Measurements from ENCODE around the gene ABCA13. TPM values are rescaled to one million over a fixed set of nuclear protein-coding genes. Genes with fewer than 3 reads are reported as not detected.

ABCA13 gene
- total RNA-seq, 1 donor from 2014 or later = not detected

DNA sequence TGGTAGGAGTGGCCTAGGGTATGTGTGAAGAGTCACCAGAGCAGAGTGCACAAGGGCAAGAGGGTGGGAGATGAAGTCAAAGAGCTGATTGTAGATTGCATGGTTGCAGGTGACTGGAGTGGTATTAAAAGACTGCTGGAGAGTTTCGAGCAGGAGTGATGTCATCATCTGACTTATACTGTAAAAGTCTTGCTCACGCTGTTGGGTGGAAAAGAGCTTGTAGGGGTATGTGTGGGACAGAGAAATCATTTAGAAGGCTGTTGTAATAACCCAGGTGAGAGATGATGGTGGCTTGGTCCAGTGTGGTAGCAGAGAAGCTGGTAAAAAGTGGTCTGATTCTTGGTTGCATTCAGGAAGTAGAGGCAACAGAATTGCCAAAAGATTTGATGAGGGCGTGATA, 184.1 kb downstream of the ABCA13 start:
- H3K27me3 Mint-ChIP-seq = no peaks in the 10 kb centered on the region
- no peaks in the 10 kb centered on the region for H3K36me3 Mint-ChIP-seq (ENCODE audit: low read depth)
- no peak overlapping the region for H3K27ac Mint-ChIP-seq
- no peaks in the 10 kb centered on the region for H3K4me1 Mint-ChIP-seq
- intact Hi-C loops (cut with micrococcal nuclease) = no loop called here
- H3K9me3 Mint-ChIP-seq = no peaks in the 10 kb centered on the region
- H3K4me3 Mint-ChIP-seq = no peak overlapping the region
- DNase-seq = no peak

DNA sequence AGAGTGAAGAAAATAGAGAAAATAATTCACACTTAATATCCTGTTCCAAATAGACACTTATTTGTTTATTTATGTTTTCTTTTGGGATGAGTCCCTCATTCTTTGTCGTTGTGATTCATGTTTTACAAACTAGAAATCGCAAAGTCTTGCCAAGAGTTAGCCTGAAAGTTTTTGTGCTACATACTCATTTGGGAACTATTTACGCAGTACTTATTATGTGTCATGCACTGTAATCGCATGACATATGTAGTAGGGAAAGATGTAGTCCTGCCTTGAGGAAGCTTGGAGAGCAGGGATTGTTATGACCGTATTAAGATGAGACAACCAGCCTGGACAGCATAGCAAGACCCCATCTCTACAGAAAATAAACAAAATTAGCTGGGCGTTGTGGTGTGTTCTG, 189.3 kb downstream of the ABCA13 start:
- no peak overlapping the region for H3K4me3 Mint-ChIP-seq
- no peaks in the 10 kb centered on the region for H3K9me3 Mint-ChIP-seq
- DNase-seq = no peak
- intact Hi-C loops (cut with micrococcal nuclease) = no loop called here
- H3K4me1 Mint-ChIP-seq = no peaks in the 10 kb centered on the region
- H3K36me3 Mint-ChIP-seq (ENCODE audit: low read depth) = no peaks in the 10 kb centered on the region
- H3K27ac Mint-ChIP-seq = no peak overlapping the region
- H3K27me3 Mint-ChIP-seq = peaks cover 8% of the 10 kb centered on the region

DNA sequence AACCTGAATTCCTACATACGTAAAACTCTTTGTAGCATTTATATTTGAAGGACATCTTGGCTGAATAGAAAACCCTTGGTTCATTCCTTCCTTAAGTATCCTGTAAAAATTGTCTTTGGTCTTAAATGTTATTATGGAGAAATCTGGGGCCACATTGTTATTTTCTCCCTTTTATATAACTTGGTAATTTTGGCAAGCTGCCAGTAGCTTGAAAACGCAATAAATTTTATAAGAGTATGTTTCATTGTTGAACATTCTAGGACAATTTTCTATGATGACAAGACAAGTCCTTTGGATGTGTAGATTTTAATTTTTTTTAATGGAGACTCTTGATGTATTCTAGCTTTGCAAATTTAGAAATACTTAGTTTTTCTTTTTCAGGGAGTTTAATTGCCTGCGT, 191.9 kb downstream of the ABCA13 start:
- Mint-ChIP-seq H3K27ac (no peak overlapping the region), H3K27me3 (peaks cover 8% of the 10 kb centered on the region), H3K9me3 (no peaks in the 10 kb centered on the region), H3K36me3 (ENCODE audit: low read depth) (no peaks in the 10 kb centered on the region), H3K4me1 (no peaks in the 10 kb centered on the region), H3K4me3 (no peak overlapping the region)
- intact Hi-C loops (cut with micrococcal nuclease) = no loop called here
- DNase-seq = no peak

DNA sequence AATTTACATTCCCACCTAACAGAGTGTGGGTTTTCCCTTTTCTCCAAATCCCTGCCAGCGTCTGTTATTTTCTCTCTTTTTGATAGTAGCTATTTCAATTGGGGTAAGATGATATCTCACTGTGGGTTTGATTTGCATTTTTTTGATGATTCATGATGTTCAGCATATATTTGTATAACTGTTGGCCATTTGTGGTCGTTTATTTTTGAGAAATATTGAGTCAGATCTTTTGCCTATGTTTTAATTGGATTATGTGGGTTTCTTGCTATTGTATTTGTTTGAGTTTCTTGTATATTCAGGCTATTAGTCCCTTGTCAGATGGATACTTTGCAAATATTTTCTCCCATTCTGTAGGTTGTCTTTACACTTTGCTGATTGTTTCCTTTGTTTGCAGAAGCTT, 193.8 kb downstream of the ABCA13 start:
- Mint-ChIP-seq H3K4me3 (no peak overlapping the region), H3K27me3 (peaks cover 8% of the 10 kb centered on the region), H3K9me3 (no peaks in the 10 kb centered on the region), H3K4me1 (no peaks in the 10 kb centered on the region), H3K36me3 (ENCODE audit: low read depth) (no peaks in the 10 kb centered on the region), H3K27ac (no peak overlapping the region)
- intact Hi-C loops (cut with micrococcal nuclease) = no loop called here
- DNase-seq = no peak

DNA sequence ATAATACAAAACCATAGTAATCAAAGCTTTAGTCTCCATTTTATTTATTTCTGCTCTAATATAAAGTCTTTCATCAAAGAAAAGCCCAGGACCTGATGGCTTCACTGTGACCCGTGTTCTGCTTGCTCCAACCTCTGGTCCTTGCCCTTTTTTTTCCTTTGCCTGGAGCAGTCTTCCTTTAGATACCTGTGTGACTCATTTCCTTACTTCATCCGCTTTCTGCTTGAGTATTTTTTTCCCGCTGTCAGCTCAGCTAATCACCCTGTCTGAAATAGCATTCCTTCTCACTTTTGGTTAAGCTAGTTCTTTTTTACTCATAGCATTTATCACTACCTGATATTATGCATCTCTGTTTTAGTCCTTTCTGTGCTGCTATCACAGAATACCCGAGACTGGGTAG, 194.8 kb downstream of the ABCA13 start:
- no peak overlapping the region for H3K27ac Mint-ChIP-seq
- DNase-seq = no peak
- intact Hi-C loops (cut with micrococcal nuclease) = no loop called here
- H3K4me1 Mint-ChIP-seq = no peaks in the 10 kb centered on the region
- no peaks in the 10 kb centered on the region for H3K9me3 Mint-ChIP-seq
- no peaks in the 10 kb centered on the region for H3K36me3 Mint-ChIP-seq (ENCODE audit: low read depth)
- no peak overlapping the region for H3K4me3 Mint-ChIP-seq
- peaks cover 8% of the 10 kb centered on the region for H3K27me3 Mint-ChIP-seq

DNA sequence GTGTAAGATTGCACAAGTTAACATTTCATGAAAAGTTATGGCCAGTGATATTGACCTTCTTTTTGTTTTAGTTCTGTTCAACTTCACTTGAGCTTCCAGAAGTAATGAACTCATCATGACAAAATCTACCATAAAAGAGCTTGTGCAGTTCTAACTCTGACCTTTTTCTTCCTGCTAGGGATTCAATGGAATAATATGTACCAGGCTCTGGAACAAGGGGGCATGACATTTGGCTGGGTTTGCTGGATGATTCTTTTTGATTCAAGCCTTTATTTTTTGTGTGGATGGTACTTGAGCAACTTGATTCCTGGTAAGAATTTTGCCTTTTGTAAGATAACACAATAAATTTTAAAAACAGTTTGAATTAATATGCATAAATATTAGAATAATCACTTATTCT, 205.0 kb downstream of the ABCA13 start:
- H3K27me3 Mint-ChIP-seq = no peaks in the 10 kb centered on the region
- DNase-seq = no peak
- no peak overlapping the region for H3K27ac Mint-ChIP-seq
- no peaks in the 10 kb centered on the region for H3K4me1 Mint-ChIP-seq
- no peaks in the 10 kb centered on the region for H3K36me3 Mint-ChIP-seq (ENCODE audit: low read depth)
- H3K4me3 Mint-ChIP-seq = no peak overlapping the region
- peaks cover 6% of the 10 kb centered on the region for H3K9me3 Mint-ChIP-seq
- intact Hi-C loops (cut with micrococcal nuclease) = no loop called here

DNA sequence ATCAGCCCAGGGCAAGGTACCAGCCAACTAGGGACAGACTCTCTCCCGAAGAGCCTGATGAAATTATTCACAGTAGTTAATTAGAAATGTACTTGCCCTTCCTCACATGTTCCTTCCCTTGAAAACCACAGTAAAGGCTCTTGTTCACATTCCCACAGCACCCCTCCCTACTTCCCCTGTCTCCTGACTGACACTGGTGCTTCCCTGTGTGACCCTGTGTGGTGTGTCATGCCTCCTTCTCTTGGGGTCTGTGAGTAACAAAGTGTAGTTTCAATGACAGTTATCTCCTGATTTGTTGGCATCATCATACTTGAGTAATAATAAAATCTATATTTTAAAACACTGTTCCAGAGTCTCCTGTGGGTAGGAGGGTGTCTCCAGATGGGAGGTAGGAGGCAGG, 209.7 kb downstream of the ABCA13 start:
- no peaks in the 10 kb centered on the region for H3K36me3 Mint-ChIP-seq (ENCODE audit: low read depth)
- intact Hi-C loops (cut with micrococcal nuclease) = no loop called here

DNA sequence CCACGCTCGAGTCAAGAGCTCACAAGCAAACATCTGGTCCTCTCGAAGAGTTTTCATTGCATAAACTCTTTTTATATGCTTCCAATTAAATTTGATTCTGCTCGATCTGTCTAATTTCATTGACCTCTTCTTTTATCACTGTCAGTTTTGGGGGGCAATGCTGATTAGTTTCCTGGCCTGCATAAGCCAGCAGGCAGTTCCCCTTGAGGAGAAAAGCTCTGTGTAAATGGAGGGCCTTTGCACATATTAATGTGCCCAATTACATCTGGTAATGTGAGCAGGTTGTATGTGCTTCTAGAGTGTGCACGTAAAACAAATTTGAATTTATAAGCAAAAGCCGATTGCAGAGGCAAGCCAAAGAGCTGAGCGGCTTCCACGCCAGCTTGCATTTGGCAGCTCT, 210.3 kb downstream of the ABCA13 start:
- H3K4me1 Mint-ChIP-seq = no peaks in the 10 kb centered on the region
- H3K27ac Mint-ChIP-seq = no peak overlapping the region
- H3K4me3 Mint-ChIP-seq = no peak overlapping the region
- H3K36me3 Mint-ChIP-seq (ENCODE audit: low read depth) = no peaks in the 10 kb centered on the region
- intact Hi-C loops (cut with micrococcal nuclease) = no loop called here
- no peaks in the 10 kb centered on the region for H3K9me3 Mint-ChIP-seq
- no peaks in the 10 kb centered on the region for H3K27me3 Mint-ChIP-seq
- DNase-seq = no peak

More for the DNA sequence above, 209.7 kb downstream of the ABCA13 start:
- Mint-ChIP-seq H3K4me1 (no peaks in the 10 kb centered on the region), H3K27ac (no peak overlapping the region), H3K4me3 (no peak overlapping the region), H3K27me3 (no peaks in the 10 kb centered on the region), H3K9me3 (no peaks in the 10 kb centered on the region)
- no peak for DNase-seq

DNA sequence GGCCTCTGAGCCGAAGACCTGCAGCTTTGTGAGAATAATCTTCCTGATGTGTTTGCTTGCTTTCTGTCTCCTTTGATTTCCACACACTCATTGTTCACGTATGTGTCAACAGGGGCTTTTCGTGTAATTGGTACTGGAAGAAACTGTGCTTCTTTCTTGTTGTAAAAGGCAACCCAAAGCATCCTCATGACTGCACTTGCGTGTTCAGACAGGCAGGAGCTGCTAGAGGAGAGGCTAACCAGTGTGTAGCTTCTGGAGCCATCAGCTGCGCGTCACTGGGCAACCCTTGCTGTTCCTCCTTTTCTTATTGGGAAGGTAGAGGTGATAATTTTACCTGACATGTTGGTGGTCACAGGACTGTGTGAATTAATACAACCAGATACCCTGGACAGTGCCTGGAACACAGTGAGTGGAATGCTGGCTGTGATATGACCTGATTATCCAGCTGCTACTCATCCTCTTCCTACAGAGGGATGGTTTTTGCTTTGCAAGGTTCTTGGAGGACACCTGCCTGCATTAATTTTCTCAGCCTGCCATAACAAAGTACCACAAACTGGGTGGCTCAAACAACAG, 213.0 kb downstream of the ABCA13 start:
- Mint-ChIP-seq H3K4me1 (no peaks in the 10 kb centered on the region), H3K27me3 (no peaks in the 10 kb centered on the region), H3K27ac (no peak overlapping the region), H3K4me3 (no peak overlapping the region), H3K36me3 (ENCODE audit: low read depth) (no peaks in the 10 kb centered on the region), H3K9me3 (no peaks in the 10 kb centered on the region)
- no peak for DNase-seq
- intact Hi-C loops (cut with micrococcal nuclease) = no loop called here

DNA sequence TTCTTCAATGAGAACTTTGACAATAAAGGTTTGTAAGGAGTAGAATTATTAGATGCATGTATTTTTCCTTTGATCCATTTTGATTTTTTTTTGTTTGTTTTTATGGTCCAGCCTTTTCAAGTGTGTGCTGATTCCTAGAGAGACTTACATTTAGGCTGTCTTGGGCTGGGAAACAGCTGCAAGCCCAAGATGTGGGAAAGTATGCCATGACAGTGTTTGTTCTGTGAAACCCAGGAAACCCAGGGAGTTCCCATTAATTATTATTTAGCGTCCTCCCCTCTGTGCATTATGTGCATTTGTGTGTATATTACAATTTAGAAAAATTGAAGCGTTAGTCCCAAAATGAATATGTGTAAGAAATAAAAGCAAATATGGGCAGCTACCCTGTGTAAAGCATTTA, 216.7 kb downstream of the ABCA13 start:
- Mint-ChIP-seq H3K27me3 (no peaks in the 10 kb centered on the region), H3K36me3 (ENCODE audit: low read depth) (no peaks in the 10 kb centered on the region), H3K4me1 (no peaks in the 10 kb centered on the region), H3K27ac (no peak overlapping the region), H3K4me3 (no peak overlapping the region), H3K9me3 (no peaks in the 10 kb centered on the region)
- intact Hi-C loops (cut with micrococcal nuclease) = no loop called here
- DNase-seq = no peak

DNA sequence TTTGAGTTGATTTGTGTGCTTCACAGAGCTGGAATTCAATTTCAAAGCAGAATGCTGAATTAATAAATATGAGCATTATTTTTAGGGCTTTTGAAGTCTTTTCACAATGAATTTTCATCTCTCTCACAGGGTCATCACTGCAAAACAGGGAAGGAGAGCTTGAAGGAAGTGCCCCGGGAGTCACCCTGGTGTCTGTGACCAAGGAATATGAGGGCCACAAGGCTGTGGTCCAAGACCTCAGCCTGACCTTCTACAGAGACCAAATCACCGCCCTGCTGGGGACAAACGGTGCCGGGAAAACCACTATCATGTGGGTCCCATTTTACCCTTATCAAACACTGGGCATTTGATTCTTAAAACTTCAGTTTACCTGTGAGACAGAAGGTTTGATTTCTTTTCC, 217.7 kb downstream of the ABCA13 start:
- H3K4me1 Mint-ChIP-seq = no peaks in the 10 kb centered on the region
- no peaks in the 10 kb centered on the region for H3K27me3 Mint-ChIP-seq
- no peak overlapping the region for H3K4me3 Mint-ChIP-seq
- no peak overlapping the region for H3K27ac Mint-ChIP-seq
- no peak for DNase-seq
- intact Hi-C loops (cut with micrococcal nuclease) = no loop called here
- no peaks in the 10 kb centered on the region for H3K36me3 Mint-ChIP-seq (ENCODE audit: low read depth)
- H3K9me3 Mint-ChIP-seq = no peaks in the 10 kb centered on the region

DNA sequence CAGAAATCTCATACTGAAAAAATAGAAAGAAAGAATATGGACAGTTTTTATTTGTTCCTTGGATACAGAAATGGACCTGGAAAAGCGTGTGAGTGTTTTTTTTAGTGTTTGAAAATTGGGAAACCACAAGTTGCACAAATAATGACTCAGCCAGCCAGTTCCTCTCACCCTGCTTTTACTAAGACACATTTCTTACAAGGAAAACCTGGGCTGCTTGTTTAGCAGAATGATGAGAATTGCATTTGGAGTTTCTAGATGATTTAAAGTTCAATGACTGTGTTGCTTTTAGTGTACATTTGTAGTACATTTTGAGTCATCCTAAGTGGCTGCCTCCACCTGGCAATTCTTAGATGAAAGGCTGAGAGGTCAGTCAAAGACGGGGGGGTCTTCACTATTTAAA, 218.7 kb downstream of the ABCA13 start:
- Mint-ChIP-seq H3K4me3 (no peak overlapping the region), H3K27ac (no peak overlapping the region), H3K9me3 (no peaks in the 10 kb centered on the region), H3K4me1 (no peaks in the 10 kb centered on the region), H3K27me3 (no peaks in the 10 kb centered on the region), H3K36me3 (ENCODE audit: low read depth) (no peaks in the 10 kb centered on the region)
- no peak for DNase-seq
- intact Hi-C loops (cut with micrococcal nuclease) = no loop called here

DNA sequence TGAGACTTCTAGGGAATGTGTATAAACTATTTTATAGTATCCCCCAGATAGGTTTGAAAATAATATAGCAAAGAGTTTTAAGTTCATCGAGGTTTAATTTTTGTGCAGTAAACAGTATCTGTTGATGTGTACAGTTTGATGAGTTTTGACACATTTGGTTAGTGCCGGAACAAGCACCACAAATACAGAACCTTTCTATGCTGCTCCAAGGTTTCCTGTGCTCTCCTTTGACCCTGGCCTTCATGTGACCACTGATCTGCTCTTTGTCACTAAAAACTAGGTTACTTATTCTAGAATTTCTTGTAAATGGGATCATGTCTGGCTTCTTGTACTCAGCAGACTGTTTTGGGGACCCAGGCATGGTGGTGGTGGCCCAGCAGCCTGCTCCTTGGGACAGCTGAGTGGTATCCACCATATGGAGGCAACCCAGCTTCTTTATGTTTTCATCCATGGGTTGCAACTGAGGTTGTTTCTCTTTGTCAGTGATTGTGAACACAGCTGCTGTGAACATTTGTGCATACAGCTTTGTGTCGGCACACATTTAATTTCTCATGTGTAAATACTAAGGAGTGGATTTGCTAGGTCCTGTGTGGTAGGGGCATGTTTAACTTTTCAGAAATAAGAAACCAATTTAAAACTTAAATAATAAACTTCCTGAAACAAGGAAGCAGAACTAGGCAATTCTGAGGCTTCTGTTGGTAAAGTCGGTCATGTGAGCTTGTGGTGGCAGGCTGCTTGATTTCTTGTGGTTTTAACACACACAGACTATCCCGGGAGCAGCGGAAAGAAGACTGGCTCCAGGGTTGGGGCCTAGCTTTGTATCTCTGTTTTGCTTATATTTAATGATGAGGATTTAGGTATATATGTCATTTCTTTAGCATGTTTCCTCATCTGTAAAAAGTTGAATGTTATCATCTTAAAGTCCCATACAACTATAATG, 219.4 kb downstream of the ABCA13 start:
- DNase-seq = no peak
- Mint-ChIP-seq H3K4me1 (no peaks in the 10 kb centered on the region), H3K36me3 (ENCODE audit: low read depth) (no peaks in the 10 kb centered on the region), H3K27ac (no peak overlapping the region), H3K9me3 (no peaks in the 10 kb centered on the region), H3K4me3 (no peak overlapping the region), H3K27me3 (no peaks in the 10 kb centered on the region)
- intact Hi-C loops (cut with micrococcal nuclease) = no loop called here

DNA sequence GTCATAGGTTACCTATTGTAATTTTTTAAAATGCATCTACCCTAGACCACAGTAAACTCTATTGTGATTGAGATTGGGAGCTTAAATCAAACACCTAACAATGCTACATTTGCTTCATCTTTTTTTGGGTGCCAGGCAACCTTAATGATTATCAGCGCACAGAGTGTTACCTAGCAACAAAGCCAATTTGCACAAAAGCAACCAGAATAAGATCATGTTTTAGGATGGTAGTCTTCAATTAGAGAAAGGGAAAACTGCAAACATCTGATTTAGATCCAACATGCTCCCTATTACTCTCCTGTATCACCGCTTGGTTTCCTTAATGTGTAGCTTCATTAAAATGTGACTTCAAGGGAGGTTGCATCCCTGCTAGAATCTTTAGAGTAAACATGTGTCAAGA, 226.9 kb downstream of the ABCA13 start:
- Mint-ChIP-seq H3K4me3 (no peak overlapping the region), H3K9me3 (no peaks in the 10 kb centered on the region), H3K27ac (no peak overlapping the region), H3K36me3 (ENCODE audit: low read depth) (no peaks in the 10 kb centered on the region), H3K4me1 (no peaks in the 10 kb centered on the region), H3K27me3 (no peaks in the 10 kb centered on the region)
- intact Hi-C loops (cut with micrococcal nuclease) = no loop called here
- no peak for DNase-seq

DNA sequence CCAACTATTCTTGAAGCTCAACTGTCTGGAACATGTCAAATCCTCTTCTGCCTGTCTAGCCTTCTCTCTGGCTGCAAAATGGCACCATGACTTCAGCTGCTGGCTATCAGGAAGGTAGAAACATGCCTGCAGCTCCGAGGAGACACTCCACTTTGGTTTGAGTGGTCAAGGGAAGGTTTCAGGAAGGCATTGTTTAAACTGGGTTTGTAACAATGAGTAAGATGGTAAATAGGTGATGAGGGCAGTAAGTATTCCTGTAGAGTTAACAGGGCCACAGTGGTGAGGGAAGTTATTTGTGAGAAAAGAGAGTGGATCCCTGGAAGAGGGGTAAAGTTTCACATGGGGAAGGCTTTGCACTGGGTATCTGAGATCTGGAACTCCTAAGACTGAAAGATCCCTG, 231.5 kb downstream of the ABCA13 start:
- intact Hi-C loops (cut with micrococcal nuclease) = no loop called here

More for the DNA sequence above, 231.5 kb downstream of the ABCA13 start:
- H3K9me3 Mint-ChIP-seq = no peaks in the 10 kb centered on the region
- no peaks in the 10 kb centered on the region for H3K27me3 Mint-ChIP-seq
- no peak overlapping the region for H3K4me3 Mint-ChIP-seq
- H3K36me3 Mint-ChIP-seq (ENCODE audit: low read depth) = no peaks in the 10 kb centered on the region
- H3K4me1 Mint-ChIP-seq = no peaks in the 10 kb centered on the region
- DNase-seq = no peak
- H3K27ac Mint-ChIP-seq = no peak overlapping the region

Measured in activated CD4-positive, alpha-beta T cell treated with anti-CD3 and anti-CD28 coated beads, Interleukin-2, amount 10 ng/mL, durations not matched to agents 24 days and 14 days (primary cell).